Fibroblast of skin of scalp (primary cell): ENCODE data around the gene ABCC2.
A peak's percentile ranks its signal among the peaks of the same experiment; 100 is the strongest.
"Not testable (repeated sequence)": the region's sequence is repeated elsewhere in the genome, so short reads cannot be mapped to it uniquely, and the experiment has no call there.

Source experiments
- DNase-seq: peaks from one replicate; pipeline ENCODE4 v3.0.0-alpha.2; 2013

The ABCC2 gene

DNA sequence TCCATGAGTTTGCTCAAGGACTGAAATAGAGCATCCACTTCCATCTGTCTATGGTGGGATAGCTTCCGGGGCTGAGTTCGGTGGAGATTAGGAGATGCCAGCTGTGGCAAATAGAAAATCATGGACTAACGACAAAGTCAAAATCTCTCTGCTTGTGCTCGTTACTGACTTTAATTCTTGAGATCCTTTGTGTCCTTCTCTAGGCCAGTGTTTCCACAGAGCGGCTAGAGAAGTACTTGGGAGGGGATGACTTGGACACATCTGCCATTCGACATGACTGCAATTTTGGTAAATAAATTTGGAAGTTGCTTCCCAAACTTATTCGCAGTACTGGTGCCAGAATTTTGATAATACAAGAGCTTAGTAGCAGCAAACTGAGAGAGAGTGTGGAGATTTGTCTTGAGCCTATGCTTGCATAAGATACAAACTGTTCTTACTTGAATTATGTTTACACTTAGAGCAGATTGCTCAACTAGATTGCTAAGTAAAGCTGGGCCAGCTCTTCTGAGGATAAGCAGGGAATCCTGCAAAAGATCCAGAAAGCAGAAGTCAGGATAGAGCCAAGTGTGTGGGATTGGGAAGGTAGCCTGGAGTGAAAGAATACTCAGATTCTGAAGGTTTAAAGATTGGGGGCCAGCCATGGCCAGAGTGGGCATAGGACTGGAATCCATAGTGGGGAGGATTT lies 27.6 kb downstream of the ABCC2 start:
- DNase-seq: no peak

DNA sequence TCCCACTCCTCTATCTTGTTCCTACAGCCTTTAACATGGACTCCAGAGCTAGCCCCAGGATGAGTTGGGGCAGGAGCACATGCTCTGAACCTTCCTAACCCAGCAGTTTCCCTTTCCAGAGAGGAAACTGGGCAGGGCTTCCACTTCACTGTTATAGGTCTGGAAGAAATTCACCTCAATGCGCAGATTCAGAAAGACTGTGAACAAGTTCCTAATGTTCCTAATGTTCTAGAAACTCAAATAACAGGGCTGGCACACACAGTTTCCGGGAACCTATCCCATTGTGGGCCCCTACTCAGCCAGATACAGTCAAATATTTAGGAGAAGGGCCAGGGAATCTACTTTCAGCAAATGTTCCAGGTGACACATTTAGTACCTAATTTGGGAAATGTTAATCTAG lies 29.7 kb downstream of the ABCC2 start:
- no peak for DNase-seq

DNA sequence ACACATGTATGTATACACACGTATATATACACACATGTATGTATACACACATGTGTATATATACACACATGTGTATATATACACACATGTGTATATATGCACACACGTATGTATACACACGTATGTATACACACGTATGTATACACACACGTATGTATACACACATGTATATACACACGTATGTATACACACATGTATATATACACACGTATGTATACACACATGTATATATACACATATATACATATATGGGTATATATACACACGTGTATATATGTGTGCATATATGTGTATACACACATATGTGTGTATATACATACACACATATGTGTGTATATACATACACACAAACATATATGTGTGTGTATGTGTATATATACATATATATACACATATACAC lies 31.7 kb downstream of the ABCC2 start:
- DNase-seq: no peak

DNA sequence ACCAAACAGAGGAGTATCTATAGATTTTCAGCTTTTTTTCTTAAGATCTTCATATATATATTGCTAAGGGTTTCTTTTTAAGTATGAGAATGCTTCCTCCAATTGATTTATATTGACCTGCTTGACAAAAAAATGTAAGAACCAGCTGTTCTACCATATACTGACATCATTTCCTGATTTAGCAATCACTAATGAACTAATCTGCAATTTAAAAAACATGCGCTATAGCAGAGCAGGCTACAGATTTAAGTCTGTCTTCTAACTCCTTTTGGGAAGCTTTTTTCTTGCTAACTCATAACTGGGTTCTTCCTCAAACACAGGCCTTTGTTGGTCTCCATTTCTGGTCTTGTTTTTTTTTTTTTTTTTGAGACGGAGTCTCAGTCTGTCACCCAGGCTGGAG lies 33.2 kb downstream of the ABCC2 start:
- DNase-seq: no peak

DNA sequence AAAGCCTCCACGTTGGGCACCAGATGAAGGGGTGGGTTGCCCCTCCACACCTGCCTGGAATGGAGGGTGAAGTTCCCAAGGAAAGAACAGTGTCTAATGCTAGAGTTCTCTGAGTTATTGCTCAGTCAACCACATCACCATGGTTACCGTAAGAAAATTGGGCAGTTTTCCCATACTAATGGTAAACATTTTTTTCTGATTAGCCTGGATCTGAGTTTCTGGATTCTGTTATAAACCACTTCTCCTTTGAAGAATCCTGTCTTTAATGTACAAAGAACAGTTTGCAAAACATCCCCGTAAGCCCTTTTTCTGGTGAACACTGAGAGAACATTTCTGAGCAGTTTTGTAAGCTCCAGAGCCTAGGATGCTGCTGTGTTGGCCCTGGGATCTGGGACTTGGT lies 45.5 kb downstream of the ABCC2 start:
- DNase-seq: peak; percentile 55

DNA sequence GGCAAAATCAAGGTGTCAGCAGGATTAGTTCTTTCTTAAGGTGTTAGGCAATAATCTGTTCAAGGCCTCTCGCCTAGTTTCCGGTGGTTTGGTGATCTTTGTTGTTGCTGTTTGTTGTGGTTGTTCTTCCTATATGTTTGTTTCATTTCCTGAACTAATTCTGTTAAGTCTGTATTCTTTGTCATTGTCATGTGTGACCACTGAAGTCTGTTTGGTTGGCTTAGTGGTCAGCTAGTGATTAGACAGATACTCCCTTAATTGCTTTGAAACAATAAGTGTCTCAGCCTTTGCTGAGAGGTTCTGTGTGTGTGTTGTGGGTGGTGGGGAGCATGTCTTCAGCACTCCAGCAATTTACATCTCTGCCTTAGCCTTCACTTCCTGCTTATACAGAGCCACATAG lies 46.0 kb downstream of the ABCC2 start:
- DNase-seq: no peak

DNA sequence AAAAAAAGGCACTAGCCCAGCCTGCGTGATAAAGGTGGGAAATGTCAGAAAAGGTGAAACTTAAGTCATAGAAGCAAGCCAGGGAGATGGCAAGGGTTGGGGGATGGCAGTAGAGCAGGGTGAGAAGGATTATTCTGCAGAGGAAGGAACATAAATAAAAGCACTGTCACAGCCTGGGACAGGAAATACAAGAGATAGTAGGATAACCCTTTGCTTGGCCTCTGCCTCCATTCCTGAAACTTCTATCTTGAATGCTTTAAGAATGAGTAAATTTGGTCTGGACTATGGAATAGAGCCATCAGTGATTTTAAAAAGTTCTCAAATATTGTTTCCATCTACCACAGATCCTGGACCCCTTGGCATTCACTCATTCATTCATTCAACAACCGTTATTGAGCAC lies 50.0 kb downstream of the ABCC2 start:
- DNase-seq: no peak

DNA sequence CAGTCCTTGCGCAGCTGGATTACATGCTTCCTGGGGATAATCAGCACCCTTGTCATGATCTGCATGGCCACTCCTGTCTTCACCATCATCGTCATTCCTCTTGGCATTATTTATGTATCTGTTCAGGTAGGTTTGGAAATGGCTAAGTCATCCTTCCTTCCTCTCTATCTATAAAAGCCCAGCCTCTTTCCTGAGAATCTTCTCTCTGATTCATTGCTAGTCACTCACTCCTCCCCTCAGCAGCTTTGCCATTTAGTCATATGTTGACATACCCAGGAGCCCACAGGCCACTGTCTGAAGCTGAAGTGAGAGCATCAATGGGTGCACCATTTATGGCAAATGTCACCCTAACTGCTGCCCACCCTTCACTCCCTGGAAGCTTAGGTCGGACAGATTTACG lies 52.0 kb downstream of the ABCC2 start:
- DNase-seq: peak; percentile 76

DNA sequence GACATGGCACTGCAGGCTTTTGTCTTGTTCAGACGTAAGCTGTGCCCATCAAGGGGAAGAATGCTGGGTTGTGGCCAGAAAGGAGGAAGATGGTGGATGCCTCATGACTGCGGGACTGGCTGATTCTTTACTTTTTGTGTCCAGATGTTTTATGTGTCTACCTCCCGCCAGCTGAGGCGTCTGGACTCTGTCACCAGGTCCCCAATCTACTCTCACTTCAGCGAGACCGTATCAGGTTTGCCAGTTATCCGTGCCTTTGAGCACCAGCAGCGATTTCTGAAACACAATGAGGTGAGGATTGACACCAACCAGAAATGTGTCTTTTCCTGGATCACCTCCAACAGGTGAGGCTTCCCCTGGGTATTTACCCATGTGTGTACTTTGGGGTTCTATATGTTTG lies 53.5 kb downstream of the ABCC2 start:
- DNase-seq: no peak

DNA sequence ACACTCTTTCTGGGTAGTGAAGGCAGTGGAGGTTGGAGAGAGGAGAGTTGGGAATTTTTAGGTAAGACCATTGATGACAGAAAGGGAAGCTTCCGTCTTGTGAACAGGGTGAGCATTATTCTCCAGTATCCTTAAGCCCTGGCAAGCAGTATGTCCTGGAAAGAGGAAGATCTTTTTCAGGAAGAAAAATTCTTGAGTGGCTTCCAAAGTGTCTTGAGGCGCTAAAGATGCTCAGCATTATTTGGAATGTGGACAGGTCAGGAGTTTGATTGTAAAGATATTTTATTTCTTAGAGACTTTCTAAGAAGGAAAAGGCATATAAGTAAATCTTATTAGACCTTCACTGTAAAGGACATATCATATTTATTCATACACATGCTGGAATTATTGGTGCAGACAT lies 54.3 kb downstream of the ABCC2 start:
- DNase-seq: no peak

DNA sequence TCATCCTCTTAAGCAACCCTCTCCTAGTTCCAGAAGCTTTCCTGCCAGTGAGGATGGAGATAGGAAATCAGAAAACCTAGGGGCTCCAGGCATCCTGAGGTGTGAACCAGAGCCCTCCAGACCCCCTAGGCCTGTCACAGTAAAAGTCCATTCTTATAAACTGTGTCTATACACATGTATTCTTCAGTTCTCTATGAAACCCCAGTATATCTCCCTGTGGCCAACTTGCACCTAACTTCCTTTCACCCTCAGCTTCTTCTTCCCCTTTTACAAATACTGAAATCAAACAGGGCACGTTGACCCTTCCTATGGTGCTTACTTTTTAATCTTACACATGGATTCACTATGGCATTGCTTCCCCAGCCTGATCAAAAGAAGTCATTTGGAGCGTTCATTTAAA lies 58.4 kb downstream of the ABCC2 start:
- not testable (repeated sequence) for DNase-seq

DNA sequence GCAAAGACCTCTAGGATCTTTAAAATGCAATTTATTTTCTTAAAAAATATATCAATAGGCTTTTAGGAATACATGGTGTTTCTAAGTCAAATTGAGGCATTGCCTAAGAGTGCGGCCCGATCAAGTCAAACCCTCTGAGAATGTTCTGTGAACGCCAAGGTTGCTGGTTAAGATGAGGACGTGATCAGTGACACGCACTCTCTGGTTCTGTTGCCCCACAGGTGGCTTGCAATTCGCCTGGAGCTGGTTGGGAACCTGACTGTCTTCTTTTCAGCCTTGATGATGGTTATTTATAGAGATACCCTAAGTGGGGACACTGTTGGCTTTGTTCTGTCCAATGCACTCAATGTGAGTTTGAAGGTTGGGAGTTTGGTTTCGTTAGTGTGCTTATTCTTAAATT lies 59.3 kb downstream of the ABCC2 start:
- DNase-seq: no peak

DNA sequence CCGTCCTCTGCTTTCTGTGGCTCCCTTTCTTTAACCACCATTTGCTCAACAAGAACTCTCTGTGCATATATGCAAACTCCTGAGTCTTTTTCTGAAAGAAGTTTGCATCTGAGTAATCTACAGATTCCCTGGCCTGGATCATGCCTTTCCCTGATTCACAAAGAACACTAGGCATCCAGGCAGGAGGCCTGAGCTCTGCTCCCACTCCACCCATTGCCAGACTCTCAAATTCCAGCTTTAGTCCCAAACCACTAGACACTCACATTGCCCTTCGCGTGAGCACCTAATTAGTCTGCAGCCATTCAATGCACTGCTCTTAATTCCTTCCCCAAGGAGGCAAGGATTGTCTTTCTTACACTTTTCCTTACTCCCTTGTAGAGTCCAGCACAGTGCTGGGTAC lies 60.9 kb downstream of the ABCC2 start:
- DNase-seq: peak; percentile 67

DNA sequence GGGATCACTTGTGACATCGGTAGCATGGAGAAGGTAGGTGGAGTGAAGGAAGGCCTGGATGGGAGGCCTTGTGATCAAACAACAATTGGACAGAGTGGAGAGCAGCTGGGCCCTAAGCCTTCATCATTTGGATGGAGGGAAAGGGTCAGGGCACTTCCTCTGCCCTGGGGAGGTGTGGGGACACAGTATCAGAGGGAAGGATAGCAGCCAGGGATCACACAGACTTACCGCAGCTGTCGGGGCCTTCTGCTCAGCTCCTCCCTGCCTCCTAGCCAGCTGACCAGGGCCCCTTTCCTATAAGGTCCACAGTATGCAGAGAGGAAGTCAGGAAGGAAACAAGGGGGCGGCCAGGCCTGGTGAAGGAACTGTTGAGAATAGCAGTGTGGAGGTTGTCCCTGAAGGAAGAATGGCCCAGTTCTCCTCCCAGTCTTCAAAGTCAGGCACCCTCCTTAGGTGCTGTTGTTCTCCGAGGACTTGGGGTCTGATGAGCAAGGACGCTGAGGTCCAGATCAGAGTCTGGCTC lies 62.1 kb downstream of the ABCC2 start:
- no peak for DNase-seq

DNA sequence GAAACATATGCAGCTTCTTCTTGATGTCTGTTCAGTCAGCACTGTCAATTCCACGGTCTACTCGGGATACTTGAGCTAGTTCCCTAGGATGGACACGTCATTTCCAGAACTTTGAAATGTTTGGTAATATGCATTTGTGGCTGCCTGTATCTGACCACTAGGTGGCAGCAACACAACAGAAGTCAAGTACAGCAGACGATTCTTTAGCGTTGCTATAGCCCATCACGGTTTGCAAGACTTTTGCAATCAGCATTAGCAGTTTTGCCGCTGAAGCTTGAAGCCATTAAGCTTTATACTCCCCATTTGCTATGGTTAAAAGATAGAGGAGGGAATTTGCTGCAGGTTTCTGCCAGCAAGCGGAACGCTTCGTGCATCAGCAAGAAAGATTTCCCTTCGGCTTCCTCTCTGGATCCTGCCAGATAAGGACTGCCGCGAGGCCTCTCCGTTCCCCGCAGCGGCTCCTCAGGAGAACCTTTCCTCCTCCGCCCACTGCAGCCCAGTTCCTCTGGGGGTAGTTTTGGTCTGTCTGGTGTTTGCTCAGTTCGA lies 63.5 kb downstream of the ABCC2 start:
- peak; percentile 90 for DNase-seq

DNA sequence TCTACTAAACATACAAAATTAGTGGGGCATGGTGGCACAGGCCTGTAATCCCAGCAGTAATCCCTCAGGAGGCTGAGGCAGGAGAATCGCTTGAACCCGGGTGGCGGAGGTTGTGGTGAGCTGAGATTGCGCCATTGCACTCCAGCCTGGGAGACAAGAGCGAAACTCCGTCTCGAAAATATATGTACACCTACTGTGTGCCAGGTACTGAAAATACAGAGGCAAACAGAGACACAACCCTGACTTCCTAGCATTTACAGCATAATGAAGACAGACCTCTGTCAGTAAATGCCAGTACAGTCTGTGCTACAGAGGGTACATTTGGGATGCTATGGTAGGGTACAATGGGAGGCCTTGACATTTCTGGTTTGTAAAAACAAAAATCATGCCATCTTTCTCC lies 66.6 kb downstream of the ABCC2 start:
- no peak for DNase-seq

DNA sequence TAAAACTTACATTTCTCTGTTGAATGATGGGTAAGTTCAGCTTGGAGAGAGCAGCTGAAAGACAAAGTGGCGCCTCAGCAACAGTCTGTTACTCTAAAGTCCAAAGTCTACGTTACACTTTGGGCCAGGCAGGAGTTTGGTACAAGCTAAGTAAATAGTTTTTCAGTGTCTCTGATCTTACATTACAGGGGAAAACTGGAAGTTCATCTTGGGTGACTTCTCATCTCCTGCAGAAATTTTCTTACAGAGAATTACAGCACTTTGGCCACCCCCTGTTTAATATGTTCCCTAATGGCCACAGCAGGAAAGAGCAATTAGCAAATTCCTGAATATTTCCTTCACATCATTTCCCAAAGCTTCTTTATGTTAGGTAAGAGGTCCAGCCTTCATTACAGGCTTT lies 67.1 kb downstream of the ABCC2 start:
- no peak for DNase-seq

DNA sequence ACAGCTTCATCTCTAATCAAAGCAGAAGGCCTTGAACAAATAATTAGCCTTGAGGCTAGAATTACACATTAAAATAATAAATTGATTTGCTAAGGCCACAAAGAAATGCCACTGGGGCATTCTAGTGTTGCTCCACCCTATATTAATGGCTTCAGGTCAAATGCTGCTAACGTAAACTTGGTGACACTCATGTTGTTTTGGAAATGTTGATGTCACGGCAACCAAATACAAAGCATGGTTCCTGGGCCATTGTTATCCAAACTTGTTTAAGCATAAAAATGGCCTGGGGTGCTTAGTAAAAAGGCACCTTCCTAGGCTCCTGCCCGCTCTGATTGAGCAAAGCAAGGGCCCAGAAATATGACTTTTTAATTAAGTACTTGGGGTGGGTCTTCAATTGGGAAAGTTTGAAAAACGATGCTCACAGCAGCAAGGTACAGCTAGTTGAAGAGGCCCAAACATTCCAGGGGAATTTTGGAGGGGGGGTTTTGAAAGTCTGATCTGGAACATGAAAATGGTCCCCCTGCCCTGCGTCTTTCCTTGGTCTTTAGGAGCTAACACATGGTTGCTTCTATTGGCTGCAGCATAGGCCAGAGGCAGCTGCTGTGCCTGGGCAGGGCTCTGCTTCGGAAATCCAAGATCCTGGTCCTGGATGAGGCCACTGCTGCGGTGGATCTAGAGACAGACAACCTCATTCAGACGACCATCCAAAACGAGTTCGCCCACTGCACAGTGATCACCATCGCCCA lies 67.8 kb downstream of the ABCC2 start:
- no peak for DNase-seq

DNA sequence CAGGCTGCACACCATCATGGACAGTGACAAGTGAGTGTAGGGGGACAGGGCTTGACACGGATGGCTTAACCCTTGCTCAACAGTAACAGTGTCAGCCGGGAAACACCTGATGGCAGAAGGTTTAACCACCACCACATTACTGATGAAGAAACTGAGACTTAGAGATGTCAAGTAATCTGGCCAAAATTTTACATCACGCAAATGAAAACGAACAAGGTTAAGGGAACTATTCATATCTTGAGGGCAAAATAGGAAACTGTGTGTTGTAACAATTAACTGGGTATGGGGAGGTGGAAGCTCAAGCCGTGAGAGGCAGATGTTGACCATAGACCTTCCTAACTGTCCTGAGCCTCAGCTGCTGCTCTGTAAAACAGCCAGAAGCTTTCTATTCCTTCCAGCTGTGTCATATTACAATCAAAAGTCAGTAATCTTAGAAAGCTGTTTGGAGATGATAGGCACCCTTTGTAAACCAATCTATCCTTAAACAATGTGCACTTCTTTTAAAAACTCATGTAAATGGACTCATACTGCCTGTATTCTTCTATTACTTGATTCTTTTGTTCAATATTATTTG lies 68.4 kb downstream of the ABCC2 start:
- no peak for DNase-seq

DNA sequence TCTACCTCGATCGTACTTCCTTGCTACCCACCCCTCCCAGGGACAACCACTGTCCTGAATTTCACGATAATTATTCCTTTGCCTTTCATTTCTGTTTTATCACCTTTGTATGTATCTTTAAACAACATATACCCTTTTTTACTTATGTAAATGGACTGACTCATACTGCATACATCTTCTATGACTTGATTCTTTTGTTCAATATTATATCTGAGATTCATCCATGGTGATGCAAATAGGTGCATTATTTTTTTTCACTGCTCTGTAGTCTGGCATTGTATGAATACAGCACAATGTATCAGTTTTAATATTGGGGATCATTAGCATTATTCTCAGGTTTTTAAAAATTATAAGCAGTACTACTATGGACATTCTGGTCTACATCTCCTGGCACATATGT lies 69.4 kb downstream of the ABCC2 start:
- DNase-seq: no peak

DNA sequence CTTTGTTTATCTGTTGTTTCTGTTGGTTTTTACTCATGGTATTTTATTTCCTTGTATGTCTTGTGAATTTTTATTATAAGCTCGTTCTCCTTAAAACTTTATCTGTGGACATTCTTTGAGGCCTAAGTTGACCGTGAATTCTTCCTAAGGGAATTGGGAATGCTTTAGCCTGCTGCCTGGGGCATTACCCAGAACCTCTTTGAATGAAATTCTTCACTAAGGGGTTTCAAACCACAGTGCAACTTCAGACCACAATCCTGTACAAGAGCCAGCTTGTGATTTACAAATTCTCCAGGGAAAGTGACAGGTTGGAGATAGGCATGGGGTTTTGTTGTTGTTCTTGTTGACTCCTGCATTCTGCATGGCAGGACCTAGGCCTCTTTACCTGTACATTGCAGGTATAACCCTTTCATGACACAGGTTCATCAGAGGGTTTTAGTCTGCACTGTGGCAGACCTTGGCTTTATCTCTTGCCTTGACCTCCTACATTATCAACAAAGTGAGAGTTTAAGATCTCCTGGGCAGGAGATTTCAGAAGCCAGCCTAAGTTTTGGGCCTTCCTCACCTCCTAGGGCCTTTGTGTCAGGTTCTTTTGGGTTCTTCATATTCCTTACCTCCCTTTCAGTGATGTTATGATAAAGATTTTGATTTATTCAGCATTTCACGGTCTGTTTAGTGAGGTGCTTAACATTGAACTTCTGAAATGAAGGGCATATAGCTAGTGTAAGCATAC lies 70.2 kb downstream of the ABCC2 start:
- no peak for DNase-seq

DNA sequence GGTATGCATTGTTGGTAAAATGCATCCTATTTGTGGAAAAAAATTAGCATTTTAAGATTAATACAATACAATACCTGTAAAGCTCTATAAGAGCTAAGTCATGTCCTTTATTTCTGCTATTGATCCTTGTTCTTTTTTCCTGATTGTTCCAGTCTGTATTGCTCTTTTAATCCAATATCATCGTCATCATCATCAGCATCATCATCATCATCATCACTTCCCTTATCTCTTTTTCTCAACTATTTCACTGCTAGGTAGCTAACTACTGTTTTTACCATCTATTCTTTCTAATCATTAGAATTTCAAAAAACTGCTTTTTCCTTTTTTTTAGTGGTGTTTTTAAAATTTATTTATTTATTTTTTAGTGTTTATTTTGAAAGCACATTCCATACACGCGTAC lies 71.2 kb downstream of the ABCC2 start:
- no peak for DNase-seq

DNA sequence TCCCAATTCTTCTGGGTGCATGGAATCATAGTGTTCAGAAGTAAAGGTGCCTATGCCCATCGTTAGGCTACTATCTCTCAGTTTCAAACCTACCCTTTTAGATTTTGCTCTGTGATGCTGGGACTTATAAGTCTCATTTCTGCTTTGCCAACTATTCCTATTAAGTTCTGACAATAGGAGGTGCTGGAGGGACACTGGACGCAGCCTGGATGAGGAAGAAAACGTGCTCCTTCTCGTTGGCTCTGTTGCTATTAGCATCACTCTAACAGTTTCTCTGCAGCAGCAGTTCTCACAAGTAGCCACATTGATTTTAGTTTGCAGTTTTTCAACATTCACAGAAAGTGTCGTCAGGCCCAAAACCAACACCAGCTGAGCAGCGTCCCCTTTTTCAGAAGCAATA lies 72.4 kb downstream of the ABCC2 start:
- peak; percentile 66 for DNase-seq
